Chondrocyte (in vitro differentiated cells): ENCODE data around the gene DNAJC13. TPM values are rescaled to one million over a fixed set of nuclear protein-coding genes. Genes with fewer than 3 reads are reported as not detected.
A peak's percentile ranks its signal among the peaks of the same experiment; 100 is the strongest.

Experiments
- DNase-seq: peaks from one replicate; pipeline ENCODE4 v3.0.0; 2021; ENCODE audit warnings: mixed read lengths, low spot score
- H3K27ac Mint-ChIP-seq: one replicate; pipeline ENCODE4 v1.8.0; 2021; ENCODE audit warnings: mild to moderate bottlenecking, moderate library complexity, mixed read lengths; ENCODE audit not compliant: unreplicated experiment
- H3K27me3 Mint-ChIP-seq: 2 replicates; pipeline ENCODE4 v1.8.0; 2021; ENCODE audit warnings: low read depth, mixed read lengths
- H3K36me3 Mint-ChIP-seq: 2 replicates; pipeline ENCODE4 v1.8.0; 2021; ENCODE audit warnings: low read depth, mixed read lengths
- H3K4me1 Mint-ChIP-seq: 2 replicates; pipeline ENCODE4 v1.8.0; 2021; ENCODE audit warnings: low read depth, mild to moderate bottlenecking, mixed read lengths
- H3K4me3 Mint-ChIP-seq: one replicate; pipeline ENCODE4 v1.8.0; 2021; ENCODE audit warnings: mild to moderate bottlenecking, moderate library complexity, mixed read lengths; ENCODE audit not compliant: unreplicated experiment
- H3K9me3 Mint-ChIP-seq: 2 replicates; pipeline ENCODE4 v1.8.0; 2021; ENCODE audit warnings: low read depth, mixed read lengths
- CTCF ChIP-seq: fragments of 200-600 bp; sonication (generic); IDR thresholded peaks from 2 replicates; pipeline ENCODE4 v1.5.0; 2021; ENCODE audit warnings: antibody characterized with exemption, mild to moderate bottlenecking, moderate library complexity
- total RNA-seq: library from RNA; stranded (reverse); gene quantifications from 3 replicates; pipeline ENCODE4 v1.2.1, GENCODE V29; 2021

The DNAJC13 gene
- total RNA-seq, 1 donor from 2014 or later, result 49.1 TPM

- H3K9me3 Mint-ChIP-seq, result no peaks in the 10 kb centered on the region
- H3K27ac Mint-ChIP-seq, result peak overlapping the region; percentile 88
- peak overlapping the region; percentile 1 for H3K4me3 Mint-ChIP-seq
- no peak for TF ChIP-seq CTCF
- H3K36me3 Mint-ChIP-seq, result peaks cover 3% of the 10 kb centered on the region
- peaks cover 58% of the 10 kb centered on the region for H3K4me1 Mint-ChIP-seq
- DNase-seq, result no peak
- no peaks in the 10 kb centered on the region for H3K27me3 Mint-ChIP-seq
These were observed 31.1 kb downstream of the DNAJC13 start for GRCh38 chr3:132448216-132448961.

GRCh38 chr3:132456136-132456535, 38.8 kb downstream of the DNAJC13 start:
- Mint-ChIP-seq H3K4me3 (no peak overlapping the region), H3K27me3 (no peaks in the 10 kb centered on the region), H3K36me3 (peaks cover 35% of the 10 kb centered on the region)

GRCh38 chr3:132456571-132456970, 39.3 kb downstream of the DNAJC13 start:
- Mint-ChIP-seq H3K36me3 (peaks cover 37% of the 10 kb centered on the region), H3K9me3 (no peaks in the 10 kb centered on the region), H3K27ac (no peak overlapping the region), H3K27me3 (no peaks in the 10 kb centered on the region), H3K4me3 (no peak overlapping the region), H3K4me1 (no peaks in the 10 kb centered on the region)
- TF ChIP-seq CTCF, result no peak
- no peak for DNase-seq

More at GRCh38 chr3:132456136-132456535, 38.8 kb downstream of the DNAJC13 start:
- no peak overlapping the region for H3K27ac Mint-ChIP-seq
- no peaks in the 10 kb centered on the region for H3K9me3 Mint-ChIP-seq
- no peak for DNase-seq
- no peak for TF ChIP-seq CTCF
- no peaks in the 10 kb centered on the region for H3K4me1 Mint-ChIP-seq

GRCh38 chr3:132457286-132457685, 40.0 kb downstream of the DNAJC13 start:
- Mint-ChIP-seq H3K9me3 (no peaks in the 10 kb centered on the region), H3K4me1 (no peaks in the 10 kb centered on the region), H3K4me3 (no peak overlapping the region), H3K36me3 (peaks cover 37% of the 10 kb centered on the region), H3K27me3 (no peaks in the 10 kb centered on the region), H3K27ac (no peak overlapping the region)
- no peak for DNase-seq
- TF ChIP-seq CTCF, result no peak

GRCh38 chr3:132459551-132459950, 42.2 kb downstream of the DNAJC13 start:
- DNase-seq, result no peak
- Mint-ChIP-seq H3K4me3 (no peak overlapping the region), H3K4me1 (peaks cover 11% of the 10 kb centered on the region), H3K9me3 (no peaks in the 10 kb centered on the region), H3K27me3 (no peaks in the 10 kb centered on the region), H3K36me3 (peaks cover 33% of the 10 kb centered on the region), H3K27ac (no peak overlapping the region)
- no peak for TF ChIP-seq CTCF
